ENCODE results near the gene PXMP4.

DNA sequence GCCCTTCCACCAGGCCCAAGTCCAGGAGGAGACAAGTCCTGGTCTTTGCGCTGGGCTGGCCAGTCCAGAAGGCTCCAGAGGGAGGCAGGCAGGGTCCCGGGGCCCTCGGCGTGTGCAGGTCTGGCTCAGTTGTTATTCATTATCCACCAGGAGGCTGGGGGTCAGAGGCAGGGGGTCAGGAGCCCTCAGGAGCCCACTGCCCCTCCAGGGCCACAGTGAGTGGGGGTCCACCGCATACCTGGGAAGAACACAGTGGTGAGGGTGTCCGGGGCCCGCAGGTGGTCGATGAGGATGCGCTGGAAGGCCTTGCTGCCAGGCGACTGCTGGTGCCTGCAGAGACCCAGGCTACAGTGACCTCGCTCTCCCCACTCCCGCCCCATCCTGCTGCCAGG is 62.4 kb downstream of the PXMP4 start:
- TF ChIP-seq, protein P1, sequence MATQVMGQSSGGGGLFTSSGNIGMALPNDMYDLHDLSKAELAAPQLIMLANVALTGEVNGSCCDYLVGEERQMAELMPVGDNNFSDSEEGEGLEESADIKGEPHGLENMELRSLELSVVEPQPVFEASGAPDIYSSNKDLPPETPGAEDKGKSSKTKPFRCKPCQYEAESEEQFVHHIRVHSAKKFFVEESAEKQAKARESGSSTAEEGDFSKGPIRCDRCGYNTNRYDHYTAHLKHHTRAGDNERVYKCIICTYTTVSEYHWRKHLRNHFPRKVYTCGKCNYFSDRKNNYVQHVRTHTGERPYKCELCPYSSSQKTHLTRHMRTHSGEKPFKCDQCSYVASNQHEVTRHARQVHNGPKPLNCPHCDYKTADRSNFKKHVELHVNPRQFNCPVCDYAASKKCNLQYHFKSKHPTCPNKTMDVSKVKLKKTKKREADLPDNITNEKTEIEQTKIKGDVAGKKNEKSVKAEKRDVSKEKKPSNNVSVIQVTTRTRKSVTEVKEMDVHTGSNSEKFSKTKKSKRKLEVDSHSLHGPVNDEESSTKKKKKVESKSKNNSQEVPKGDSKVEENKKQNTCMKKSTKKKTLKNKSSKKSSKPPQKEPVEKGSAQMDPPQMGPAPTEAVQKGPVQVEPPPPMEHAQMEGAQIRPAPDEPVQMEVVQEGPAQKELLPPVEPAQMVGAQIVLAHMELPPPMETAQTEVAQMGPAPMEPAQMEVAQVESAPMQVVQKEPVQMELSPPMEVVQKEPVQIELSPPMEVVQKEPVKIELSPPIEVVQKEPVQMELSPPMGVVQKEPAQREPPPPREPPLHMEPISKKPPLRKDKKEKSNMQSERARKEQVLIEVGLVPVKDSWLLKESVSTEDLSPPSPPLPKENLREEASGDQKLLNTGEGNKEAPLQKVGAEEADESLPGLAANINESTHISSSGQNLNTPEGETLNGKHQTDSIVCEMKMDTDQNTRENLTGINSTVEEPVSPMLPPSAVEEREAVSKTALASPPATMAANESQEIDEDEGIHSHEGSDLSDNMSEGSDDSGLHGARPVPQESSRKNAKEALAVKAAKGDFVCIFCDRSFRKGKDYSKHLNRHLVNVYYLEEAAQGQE (IDR thresholded peaks at IDR 0.05; ENCODE audit: insufficient read depth in 1 of 2, low read depth in 2 of 2, low read length in 2 of 2) = no peak
- TF ChIP-seq POLR2AphosphoS5 (IDR thresholded peaks at IDR 0.05; ENCODE audit: low read depth, low read length) (no peak), SIN3A (IDR thresholded peaks at IDR 0.05; ENCODE audit: borderline replicate concordance, insufficient read depth, low read length) (no peak), TAF1 (IDR thresholded peaks at IDR 0.05; ENCODE audit: borderline replicate concordance, insufficient read depth, low read length) (no peak)

All from PFSK-1 (cell line).